HG02852 (cell line): ENCODE measurements around the gene FOCAD.
"Not testable (repeated sequence)": the region's sequence is repeated elsewhere in the genome, so short reads cannot be mapped to it uniquely, and the experiment has no call there.

ENCODE experiments used
- ATAC-seq: cut with Tn5 transposase; IDR thresholded peaks from one replicate; pipeline ENCODE4 v1.9.1; 2021; ENCODE audit warnings: mild to moderate bottlenecking, moderate library complexity; ENCODE audit not compliant: unreplicated experiment

FOCAD gene, protein sequence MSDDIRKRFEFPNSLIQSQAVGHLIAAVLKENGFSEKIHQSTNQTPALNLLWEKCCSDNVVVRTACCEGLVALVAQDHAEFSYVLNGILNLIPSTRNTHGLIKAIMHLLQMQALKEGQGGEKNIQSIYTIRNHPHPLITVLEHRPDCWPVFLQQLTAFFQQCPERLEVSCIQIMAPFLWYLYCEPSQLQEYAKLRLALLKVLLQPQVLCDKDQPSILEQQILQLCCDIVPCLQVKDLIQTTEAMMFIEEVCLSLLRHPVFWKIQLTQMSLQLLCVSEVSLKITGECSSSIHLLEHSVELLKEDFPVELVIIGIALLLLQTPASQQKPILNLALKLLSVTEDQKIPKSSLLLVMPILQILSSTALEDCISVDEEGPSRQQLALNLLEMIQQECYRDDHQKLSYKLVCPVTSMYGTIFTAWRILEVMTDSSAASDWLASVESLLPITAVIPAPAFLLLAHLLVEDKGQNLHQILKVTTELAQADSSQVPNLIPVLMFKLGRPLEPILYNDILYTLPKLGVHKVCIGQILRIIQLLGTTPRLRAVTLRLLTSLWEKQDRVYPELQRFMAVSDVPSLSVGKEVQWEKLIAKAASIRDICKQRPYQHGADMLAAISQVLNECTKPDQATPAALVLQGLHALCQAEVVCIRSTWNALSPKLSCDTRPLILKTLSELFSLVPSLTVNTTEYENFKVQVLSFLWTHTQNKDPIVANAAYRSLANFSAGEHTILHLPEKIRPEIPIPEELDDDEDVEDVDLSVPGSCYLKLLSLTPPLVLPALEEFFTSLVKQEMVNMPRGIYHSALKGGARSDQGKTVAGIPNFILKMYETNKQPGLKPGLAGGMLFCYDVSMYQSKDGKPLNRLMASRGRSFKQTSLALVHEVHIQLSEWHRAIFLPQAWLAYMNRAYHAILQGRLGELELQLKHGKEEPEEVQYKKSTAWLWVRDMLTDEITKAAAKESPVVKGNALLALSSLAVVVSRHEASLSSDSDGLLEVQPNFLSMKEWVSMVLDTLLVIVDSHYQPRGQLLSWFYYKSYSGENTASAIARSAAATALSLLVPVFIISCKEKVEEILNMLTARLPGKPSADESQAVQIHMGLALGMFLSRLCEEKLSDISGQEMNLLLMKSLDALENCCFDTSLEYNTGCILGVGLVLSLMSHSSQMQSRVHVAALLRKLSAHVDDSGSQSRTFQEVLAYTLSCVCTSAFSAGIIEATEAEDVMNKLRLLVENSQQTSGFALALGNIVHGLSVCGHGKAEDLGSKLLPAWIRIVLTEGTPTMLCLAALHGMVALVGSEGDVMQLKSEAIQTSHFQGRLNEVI (N-terminal part only)

DNA sequence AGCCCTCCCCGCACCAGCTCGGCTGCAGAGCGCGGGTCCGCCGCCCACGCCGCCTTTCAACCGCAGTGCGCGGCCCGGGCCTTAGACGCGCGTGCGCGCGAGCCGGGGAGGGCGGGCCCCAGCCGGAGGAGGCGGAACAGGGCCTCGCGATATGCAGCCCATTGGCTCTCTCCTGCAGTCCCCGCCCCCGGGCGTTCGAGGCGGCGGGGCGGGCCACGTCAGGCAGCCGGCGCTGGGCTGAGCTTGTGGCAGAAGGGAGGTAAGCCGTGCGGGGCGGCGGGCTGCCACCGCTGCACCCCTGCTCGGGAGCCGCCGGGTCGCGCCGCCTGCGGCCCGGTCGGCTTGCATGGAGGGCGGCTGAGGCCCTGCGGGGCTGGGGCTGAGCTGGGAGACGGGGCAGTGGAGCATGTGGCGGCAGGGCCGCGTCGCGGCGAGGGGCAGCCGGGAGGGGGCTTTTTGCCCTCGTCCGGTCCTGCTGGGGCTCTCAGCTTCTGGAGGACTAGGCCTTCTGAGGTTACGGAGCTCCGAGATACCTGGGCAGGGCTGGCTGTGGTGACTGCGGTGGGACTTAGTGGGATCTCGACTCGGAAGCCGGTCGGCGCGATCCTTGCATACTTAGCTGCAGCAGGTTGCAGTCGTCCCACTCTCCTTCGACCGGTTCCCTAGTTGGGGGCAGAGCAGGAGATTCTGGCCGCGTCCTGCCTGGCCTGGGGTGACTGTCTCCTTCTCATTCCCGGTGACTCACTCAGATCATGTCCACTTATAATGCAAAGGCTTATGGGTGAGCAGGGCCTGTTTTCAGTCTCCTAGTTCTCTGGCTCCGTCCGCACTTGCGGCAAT lies at the start of gene FOCAD:
Gene FOCAD, plus strand, starts transcription at position 225 of the 840 bp plus-strand sequence. CDS start 31,095 bp downstream, outside the sequence.
- peak; percentile 98 for ATAC-seq

DNA sequence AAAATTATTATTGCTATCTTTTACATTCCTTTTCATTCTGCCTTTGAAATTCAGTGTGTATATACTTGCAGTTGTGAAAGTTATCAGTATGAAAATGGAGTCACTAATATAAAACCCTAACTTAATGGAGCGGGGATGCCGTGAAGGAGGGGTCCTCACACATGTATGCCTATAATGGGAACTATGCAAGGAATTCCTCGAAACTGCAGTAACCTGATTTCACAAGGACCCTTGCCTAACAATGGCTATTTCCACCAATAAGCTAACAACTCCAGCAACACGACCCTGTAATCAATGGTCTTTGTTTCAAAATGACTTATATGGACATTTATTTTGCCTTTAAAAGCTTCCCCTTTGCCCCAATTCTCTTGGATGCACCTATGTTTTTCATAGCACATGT lies 49.2 kb upstream of the FOCAD start:
- ATAC-seq, result no peak

DNA sequence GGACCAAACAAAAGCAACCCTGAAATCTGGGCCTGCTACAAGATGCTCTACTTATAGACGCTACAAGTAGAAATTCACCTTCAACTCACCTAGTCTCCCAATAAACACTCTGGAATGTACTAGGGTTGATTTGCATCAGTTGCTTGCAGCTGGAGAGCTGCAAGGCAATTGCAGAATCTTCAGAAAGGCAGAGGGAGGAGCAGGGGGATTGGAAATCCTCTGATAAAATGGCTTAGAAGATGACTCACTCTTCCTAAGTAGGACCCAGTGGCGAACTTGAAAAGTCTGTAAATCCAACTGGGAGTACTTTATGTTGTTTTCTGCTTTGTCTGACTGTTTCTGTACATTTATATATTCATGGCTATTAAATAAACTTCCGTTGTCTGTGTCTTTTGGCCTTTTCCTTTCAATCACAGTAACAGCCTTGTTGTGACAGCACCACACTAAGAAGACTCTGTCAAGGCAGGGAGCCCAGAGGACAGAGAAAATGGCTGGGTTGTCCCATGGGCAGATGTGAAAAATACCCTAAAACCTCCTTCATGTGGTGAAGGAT lies 47.1 kb upstream of the FOCAD start:
- no peak for ATAC-seq

DNA sequence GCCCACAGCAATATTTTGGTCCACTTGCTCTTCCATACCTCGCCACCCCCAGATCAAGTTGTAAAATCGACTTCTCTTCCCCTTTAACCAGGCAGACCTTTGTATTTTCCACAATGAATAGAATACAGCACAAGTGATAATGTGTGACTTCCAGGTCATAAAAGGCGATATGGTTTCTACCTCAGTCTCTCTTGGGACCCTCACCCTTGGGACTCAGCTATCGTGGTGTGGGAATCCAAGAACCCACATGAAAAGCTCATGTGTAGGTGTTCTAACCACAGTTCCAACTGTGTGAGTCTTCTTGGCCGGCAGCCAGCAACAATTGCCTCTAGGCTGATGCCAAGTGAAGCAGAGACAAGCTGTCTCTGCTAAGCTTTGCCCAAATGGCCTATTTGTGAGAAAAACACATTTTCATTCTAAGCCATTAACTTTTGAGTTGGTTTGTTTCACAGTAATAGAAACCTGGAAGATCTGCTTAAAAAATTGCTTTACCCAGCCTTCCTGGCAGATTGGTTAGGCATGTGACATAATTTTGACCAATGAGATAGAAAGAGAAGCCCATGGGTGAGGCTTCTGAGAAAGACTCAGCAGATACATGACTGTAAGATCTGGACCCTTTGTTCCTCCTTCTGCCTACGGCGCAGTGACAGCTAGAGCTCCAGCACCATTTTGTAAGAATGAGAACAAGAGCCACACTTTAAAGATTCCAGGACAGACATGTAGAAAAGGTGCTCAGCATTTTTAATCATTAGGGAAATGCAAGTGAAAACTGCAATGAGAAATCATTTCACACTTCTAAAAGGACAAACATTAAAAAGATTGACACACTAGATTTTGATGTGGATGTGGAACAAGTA lies 43.5 kb upstream of the FOCAD start:
- peak; percentile 90 for ATAC-seq

DNA sequence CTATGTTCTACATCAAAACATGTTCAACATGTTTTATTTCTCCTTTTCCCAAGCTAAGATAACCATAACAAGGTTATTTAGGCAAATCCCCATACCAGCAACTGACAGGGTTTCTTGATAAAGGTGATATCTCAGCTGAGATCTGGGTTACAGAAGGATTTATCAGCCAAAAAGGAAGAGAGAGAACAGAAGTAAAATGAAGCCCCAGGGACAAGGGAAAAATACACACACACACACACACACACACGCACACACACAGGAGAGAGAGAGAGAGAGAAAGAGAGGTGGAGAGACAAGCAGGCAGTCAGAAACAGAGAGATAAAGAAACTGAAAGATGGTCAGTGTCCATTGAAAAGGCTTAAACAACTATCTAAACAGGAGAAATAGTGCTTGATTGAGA lies 42.0 kb upstream of the FOCAD start:
- ATAC-seq, result no peak

DNA sequence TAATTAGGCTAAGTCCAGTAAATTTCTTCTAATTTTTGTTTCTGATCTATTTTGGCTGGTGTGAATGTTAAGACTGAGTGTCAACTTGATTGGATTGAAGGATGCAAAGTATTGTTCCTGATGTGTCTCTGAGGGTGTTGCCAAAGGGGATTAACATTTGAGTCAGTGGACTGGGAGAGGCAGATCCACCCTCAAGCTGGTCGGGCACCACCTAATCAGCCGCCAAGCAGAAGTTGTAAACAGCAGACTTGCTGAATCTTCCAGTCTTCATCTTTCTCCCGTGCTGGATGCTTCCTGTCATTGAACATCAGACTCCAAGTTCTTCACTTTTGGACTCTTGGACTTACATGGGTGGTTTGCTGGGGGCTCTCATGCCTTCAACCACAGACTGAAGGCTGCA lies 40.4 kb upstream of the FOCAD start:
- no peak for ATAC-seq

DNA sequence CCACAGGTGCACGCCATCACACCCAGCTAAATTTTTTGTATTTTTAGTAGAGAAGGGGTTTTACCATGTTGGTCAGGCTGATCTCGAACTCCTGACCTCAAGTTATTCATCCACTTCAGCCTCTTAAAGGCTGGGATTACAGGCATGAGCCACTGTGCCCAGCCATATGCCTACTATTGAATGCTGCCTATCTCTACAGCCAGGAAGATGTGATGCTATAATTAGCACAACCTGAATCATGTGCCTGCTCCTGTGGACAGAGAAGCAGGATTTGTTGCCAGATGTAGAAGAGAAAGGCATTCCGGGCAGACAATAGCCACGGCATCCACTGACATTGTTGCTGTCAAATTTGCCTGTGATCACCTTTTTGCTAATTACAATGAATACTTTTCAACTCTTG lies 37.4 kb upstream of the FOCAD start:
- ATAC-seq, result no peak

DNA sequence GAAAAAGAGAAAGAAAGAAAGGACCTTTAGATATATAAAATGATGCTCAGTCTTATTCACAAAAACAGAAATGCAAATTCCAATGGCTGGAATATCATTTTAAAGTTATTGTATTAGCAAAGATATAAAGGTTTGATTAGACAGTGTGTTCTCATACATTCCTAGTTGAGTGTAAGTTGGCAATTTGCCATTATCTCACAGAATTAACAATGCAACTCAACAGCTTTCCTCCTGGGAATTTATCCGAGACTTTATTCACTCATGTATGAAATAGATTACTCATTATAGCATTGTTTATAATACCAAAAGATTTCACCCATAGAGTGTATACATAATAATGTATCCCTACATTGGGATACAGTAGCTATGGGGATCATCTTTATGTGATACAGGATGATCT lies 34.7 kb upstream of the FOCAD start:
- no peak for ATAC-seq

DNA sequence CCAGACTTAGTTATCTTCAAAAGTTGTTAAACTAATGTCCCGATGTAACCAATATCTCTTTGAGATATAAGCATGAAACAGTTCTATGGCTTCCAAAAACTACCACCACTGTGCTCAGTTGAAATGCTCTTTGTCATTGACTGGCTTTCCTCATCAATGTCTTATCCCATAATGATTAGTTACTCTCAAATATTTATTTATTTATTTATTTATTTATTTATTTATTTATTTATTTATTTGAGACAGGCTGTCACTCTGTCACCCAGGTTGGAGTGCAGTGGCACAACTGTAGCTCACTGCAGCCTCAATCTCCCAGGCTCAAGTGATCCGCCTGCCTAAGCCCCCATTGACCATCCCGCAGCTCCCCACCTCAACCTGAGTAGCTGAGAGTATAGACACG lies 33.7 kb upstream of the FOCAD start:
- ATAC-seq, result no peak

DNA sequence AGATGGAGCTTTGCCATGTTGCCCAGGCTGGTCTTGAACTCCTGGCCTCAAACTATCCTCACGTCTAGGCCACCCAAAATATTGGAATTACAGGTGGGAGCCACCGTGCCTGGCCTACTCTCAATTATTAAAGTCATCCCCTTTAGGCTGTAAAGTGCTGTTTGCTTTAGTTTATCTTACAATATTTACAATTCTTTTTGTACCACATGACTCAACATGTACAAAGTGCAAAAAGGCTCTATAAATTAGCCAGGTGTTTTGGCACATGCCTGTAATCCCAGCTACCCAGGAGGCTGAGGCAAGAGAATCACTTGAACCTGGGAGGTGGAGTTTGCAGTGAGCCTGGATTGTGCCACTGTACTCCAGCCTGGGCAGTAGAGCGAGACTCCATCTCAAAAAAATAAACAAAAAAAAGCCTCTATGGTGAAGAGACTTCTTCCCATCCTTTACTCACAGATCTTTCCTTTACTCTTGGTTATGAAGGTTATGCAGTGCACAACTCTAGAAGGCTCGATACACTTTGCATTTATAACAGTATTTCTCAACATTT lies 33.2 kb upstream of the FOCAD start:
- ATAC-seq, result no peak

DNA sequence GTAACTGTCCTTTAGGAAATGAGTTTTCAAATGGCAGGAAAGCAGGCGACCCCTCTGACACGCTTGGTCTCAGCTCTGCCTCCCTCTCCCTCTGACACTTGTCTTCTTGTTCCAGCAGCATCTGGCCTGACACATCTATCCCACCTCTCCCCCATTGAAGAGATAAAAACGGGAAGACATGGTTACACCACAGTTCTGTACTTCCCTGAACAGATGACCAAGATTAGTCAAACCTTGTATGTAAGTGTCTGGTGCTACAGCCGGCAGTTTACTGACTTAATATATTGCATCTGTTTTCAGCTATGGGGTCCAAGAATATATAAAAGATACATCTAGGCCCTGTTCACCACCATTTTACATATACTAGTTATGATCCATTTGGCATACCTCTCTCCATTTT lies 32.1 kb upstream of the FOCAD start:
- no peak for ATAC-seq

DNA sequence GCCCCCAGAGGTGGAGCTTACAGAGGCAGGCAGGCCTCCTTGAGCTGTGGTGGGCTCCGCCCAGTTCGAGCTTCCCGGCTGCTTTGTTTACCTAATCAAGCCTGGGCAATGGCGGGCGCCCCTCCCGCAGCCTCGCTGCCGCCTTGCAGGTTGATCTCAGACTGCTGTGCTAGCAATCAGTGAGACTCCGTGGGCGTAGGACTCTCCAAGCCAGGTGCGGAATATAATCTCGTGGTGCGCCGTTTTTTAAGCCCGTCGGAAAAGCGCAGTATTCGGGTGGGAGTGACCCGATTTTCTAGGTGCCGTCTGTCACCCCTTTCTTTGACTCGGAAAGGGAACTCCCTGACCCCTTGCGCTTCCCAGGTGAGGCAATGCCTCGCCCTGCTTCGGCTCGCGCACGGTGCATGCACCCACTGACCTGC lies 25.8 kb upstream of the FOCAD start:
- not testable (repeated sequence) for ATAC-seq

DNA sequence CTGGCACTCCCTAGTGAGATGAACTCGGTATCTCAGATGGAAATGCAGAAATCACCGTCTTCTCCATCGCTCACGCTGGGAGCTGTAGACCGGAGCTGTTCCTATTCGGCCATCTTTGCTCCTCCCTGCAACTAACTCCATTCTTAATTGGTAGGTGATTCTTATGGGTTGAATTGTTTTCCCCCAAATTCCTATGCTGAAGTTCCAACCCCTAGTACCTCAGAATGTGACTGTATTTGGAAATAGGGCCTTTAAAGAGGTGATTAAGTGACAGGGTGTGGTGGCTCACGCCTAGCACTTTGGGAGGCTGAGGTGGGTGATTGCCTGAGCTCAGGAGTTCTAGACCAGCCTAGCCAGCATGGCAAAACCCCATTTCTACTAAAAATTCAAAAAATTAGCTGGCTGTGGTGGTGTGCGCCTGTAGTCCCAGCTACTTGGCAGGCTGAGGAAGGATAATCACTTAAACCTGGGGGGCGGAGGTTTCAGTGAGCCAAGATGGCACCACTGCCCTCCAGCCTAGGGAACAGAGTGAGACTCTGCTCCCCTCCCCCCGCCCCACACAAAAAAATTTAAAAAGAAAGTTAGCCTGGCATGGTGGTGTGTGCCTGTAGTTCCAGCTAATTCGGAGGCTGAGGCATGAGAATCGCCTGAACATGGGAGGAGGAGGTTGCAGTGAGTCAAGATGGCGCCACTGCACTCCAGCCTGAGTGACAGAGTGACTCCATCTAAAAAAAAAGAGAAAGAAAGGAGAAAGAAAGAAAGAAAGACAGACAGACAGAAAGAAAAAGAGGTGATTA lies 25.2 kb upstream of the FOCAD start:
- ATAC-seq, result no peak

DNA sequence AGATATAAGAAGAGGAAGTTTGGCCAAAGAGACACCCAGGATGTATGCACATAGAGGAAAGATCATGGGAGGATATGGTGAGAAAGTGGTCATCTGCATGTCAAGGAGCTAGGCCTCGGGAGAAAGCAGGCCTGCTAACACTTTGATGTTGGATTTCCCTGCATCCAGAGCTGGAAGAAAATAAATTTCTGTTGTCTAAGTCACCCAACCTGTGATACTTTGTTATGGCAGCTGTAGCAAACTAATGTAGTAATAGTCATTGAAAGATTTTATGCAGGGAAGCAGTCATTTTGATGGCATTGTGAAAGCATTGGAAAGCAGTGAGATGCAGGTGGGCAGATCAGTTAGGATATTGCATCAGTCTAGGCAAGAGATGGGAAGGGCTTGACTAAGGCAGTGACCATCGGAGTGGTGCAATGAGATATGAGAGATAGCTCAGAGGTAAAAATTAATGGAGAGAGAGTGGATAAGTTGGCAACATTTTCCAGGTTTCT lies 24.5 kb upstream of the FOCAD start:
- no peak for ATAC-seq

DNA sequence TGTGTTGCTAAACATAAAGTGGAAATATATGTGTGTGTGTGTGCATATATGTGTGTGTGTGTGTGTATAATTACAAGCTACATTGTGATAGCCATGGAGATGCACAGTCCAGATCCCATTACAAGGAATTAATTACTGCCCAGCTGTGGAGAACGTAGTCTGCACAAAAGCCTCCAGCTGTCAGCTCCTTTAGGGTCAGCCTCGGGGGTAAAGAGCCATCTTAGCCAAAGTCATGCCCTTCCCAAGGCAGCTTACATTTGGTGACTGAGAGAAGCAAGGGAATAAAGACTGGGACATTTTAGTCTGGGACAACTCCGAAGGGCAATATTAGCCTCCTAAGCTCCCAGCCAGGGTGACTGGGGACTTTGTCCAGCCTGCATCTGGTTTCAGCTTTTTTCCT lies 21.9 kb upstream of the FOCAD start:
- ATAC-seq, result no peak

DNA sequence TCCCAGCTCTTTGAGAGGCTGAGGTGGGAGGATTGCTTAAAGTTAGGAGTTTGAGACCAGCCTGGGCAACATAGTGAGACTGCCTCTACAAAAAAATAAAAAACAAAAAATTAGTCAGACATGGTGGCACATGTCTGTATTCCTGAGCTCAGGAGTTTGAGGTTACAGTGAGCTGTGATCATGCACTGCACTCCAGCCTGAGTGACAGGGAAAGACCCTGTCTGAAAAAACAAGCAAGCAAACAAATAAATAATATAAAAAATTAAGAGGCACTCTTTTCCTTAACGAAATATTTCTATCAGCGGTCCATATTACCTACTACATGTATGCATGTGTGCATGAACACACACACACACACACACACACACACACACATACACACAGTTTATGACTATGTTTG lies 20.9 kb upstream of the FOCAD start:
- no peak for ATAC-seq

DNA sequence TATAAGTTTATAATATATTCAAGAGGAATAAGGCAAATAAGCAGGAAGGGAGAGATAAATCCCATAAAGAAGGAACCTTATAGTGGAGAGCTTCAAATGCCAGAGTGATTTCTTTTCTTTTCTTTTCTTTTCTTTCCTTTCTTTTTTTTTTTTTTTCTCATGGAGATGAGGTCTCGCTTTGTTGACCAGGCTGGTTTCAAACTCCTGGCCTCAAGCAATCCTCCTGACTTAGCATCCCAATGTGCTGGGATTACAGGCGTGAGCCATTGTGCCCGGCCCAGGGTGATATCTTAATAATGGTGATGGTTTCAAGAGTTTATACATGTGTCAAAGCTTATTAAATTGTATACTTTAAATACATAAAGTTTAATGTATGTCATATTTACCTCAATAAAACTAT lies 19.6 kb upstream of the FOCAD start:
- ATAC-seq, result no peak

DNA sequence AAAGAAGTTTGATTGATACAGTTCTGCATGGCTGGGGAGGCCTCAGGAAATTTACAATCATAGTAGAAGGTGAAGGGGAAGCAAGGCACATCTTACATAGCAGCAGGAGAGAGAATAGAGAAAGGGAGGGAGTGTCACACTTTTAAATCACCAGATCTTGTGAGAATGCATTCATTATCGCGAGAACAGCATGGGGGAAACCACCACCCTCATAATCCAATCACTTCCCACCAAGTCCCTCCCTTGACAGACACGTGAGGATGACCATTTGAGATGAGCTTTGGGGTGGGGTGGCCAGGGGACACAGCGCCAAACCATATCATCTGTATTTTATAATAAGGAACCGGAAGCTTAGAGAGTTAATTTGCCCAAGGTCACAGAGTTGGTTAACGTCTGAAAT lies 13.7 kb upstream of the FOCAD start:
- no peak for ATAC-seq
